Neuronal stem cell (in vitro differentiated cells): Measurements from ENCODE around the gene FBXO10.

Source experiments
- DNase-seq: peaks from one replicate; pipeline ENCODE4 v3.0.0-alpha.2; 2013; ENCODE audit warnings: low spot score
- H2AFZ ChIP-seq: one replicate; pipeline ENCODE4 v1.6.1; 2013; ENCODE audit warnings: mild to moderate bottlenecking, low read length, inconsistent platforms
- H2AK5ac ChIP-seq: 2 replicates; pipeline ENCODE4 v1.6.1; 2013; ENCODE audit warnings: low read depth, mild to moderate bottlenecking, inconsistent platforms, low read length, moderate library complexity, mixed read lengths
- H2BK120ac ChIP-seq: 2 replicates; pipeline ENCODE4 v1.6.1; 2013; ENCODE audit warnings: low read depth, mild to moderate bottlenecking, inconsistent platforms, low read length, moderate library complexity, mixed read lengths
- H2BK12ac ChIP-seq: one replicate; pipeline ENCODE4 v1.6.1; 2013; ENCODE audit warnings: low read length, inconsistent platforms
- H2BK15ac ChIP-seq: 2 replicates; pipeline ENCODE4 v1.6.1; 2013; ENCODE audit warnings: mild to moderate bottlenecking, low read length, inconsistent platforms, mixed read lengths
- H2BK5ac ChIP-seq: one replicate; pipeline ENCODE4 v1.6.1; 2013; ENCODE audit warnings: inconsistent platforms, mild to moderate bottlenecking, low read length, moderate library complexity
- H3K14ac ChIP-seq: one replicate; pipeline ENCODE4 v1.6.1; 2013; ENCODE audit warnings: low read length, inconsistent platforms
- H3K18ac ChIP-seq: 2 replicates; pipeline ENCODE4 v1.6.1; 2013; ENCODE audit warnings: low read length, inconsistent platforms
- H3K23ac ChIP-seq: 2 replicates; pipeline ENCODE4 v1.6.1; 2013; ENCODE audit warnings: low read depth, mild to moderate bottlenecking, mixed read lengths, low read length, inconsistent platforms; ENCODE audit not compliant: poor library complexity
- H3K27ac ChIP-seq: replicated peaks from 3 replicates; pipeline ENCODE4 v1.5.1; 2013; ENCODE audit warnings: low read length, inconsistent platforms
- H3K27me3 ChIP-seq, 3 experiments: 2 replicates each; pipeline ENCODE4 v1.6.1; 2013; ENCODE audit warnings: low read length in 3 of 3, mild to moderate bottlenecking in 2 of 3, inconsistent platforms in 1 of 3, low read depth in 1 of 3, mixed read lengths in 1 of 3, moderate library complexity in 1 of 3; ENCODE audit not compliant: control insufficient read depth in 3 of 3, insufficient read depth in 3 of 3
- H3K36me3 ChIP-seq, 2 donors: replicated peaks in 1 of 2; 2 replicates each; pipeline ENCODE4 v1.6.1; 2013; ENCODE audit warnings: low read length in 2 of 2; ENCODE audit not compliant: control insufficient read depth in 2 of 2, insufficient read depth in 2 of 2
- H3K4ac ChIP-seq: 2 replicates; pipeline ENCODE4 v1.6.1; 2013; ENCODE audit warnings: inconsistent platforms, mild to moderate bottlenecking, low read length, moderate library complexity
- H3K4me1 ChIP-seq, 2 donors: 1 replicate in 1 of 2; 2 replicates in 1 of 2; pipeline ENCODE4 v1.6.1; 2013; ENCODE audit warnings: low read length in 2 of 2, low read depth in 1 of 2; ENCODE audit not compliant: control insufficient read depth in 2 of 2, insufficient read depth in 1 of 2
- H3K4me2 ChIP-seq: one replicate; pipeline ENCODE4 v1.6.1; 2013; ENCODE audit warnings: mild to moderate bottlenecking, low read length, inconsistent platforms; ENCODE audit not compliant: insufficient read depth, poor library complexity, severe bottlenecking
- H3K4me3 ChIP-seq, 2 donors: 2 replicates each; pipeline ENCODE4 v1.5.1; 2013; ENCODE audit warnings: low read length in 2 of 2, mild to moderate bottlenecking in 2 of 2, inconsistent platforms in 1 of 2, moderate library complexity in 1 of 2
- H3K79me1 ChIP-seq: one replicate; pipeline ENCODE4 v1.6.1; 2013; ENCODE audit warnings: low read depth, mild to moderate bottlenecking, inconsistent platforms, low read length, moderate library complexity
- H3K9ac ChIP-seq: one replicate; pipeline ENCODE4 v1.6.1; 2013; ENCODE audit warnings: mild to moderate bottlenecking, low read depth, low read length, inconsistent platforms; ENCODE audit not compliant: poor library complexity
- H3K9me3 ChIP-seq, 2 donors: replicated peaks in 1 of 2; 2 replicates each; pipeline versions ENCODE3 to v1.6.1; 2013; ENCODE audit warnings: low read length in 2 of 2, mild to moderate bottlenecking in 2 of 2, inconsistent platforms in 1 of 2, low read depth in 1 of 2, mixed read lengths in 1 of 2, moderate library complexity in 1 of 2; ENCODE audit not compliant: control insufficient read depth in 2 of 2, insufficient read depth in 1 of 2
- H4K8ac ChIP-seq: one replicate; pipeline ENCODE4 v1.6.1; 2013; ENCODE audit warnings: low read depth, mild to moderate bottlenecking, inconsistent platforms, low read length, moderate library complexity
- H4K91ac ChIP-seq: one replicate; pipeline ENCODE4 v1.6.1; 2013; ENCODE audit warnings: low read length, low read depth, mild to moderate bottlenecking, inconsistent platforms; ENCODE audit not compliant: poor library complexity
- WGBS, 2 donors: extraction: QIAGEN DNeasy Blood & Tissue Kit; methylation state at CpG; one replicate each; pipeline ENCODE4 v1.1.7; 2013; ENCODE audit warnings: missing lambda C conversion rate in 2 of 2, mixed read lengths in 1 of 2; ENCODE audit not compliant: insufficient read length in 2 of 2, insufficient replicate concordance in 1 of 2; ENCODE audit errors: extremely low coverage in 2 of 2; 5-methylcytosine and 5-hydroxymethylcytosine counted together

The FBXO10 gene

GRCh38 chr9:37559125-37559524 lies 17.1 kb downstream of the FBXO10 start:
- Histone ChIP-seq H2BK15ac (no peak overlapping the region), H3K4ac (no peak overlapping the region), H3K14ac (no peak overlapping the region), H3K23ac (no peak overlapping the region), H3K18ac (no peak overlapping the region), H3K79me1 (no peaks in the 10 kb centered on the region), H2AFZ (no peak overlapping the region), H3K4me1 (no peaks in the 10 kb centered on the region), H3K27me3 (no peaks in the 10 kb centered on the region), H3K4me2 (no peak overlapping the region), H3K36me3 (peaks cover 4 to 13% of the 10 kb centered on the region in 2 donors), H4K91ac (no peak overlapping the region), H4K8ac (no peak overlapping the region), H3K9ac (no peak overlapping the region), H3K9me3 (peaks cover 3 to 7% of the 10 kb centered on the region in 2 donors), H2BK12ac (no peak overlapping the region), H2BK5ac (no peak overlapping the region), H3K4me3 (no peak overlapping the region), H2BK120ac (no peak overlapping the region), H2AK5ac (no peak overlapping the region), H3K27ac (no peak overlapping the region)
- no CpG with 5 or more reads among the region's 1 CpG for WGBS, 2 donors
- no peak for DNase-seq

DNA sequence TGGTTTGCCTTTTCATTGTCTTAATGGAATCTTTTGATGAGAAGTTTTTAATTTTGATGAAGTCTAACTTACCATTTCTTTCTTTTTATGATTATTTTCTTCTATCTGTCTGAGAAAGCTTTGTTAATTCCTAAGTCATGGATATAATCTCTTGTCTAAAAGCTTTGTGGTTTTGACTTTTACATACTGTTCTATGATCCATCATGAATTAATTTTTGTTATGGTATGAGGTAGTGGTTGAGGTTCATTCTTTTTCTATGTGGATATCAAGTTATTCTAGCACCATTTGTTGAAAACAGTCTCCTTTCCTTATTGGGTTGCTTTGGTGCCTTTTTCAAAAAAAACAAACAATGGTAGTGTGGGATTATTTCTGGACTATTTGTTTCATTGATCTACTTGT lies 20.4 kb downstream of the FBXO10 start:
- Histone ChIP-seq H2BK12ac (no peak overlapping the region), H3K4me1 (no peaks in the 10 kb centered on the region), H3K4me2 (no peak overlapping the region), H3K36me3 (peaks cover 2 to 9% of the 10 kb centered on the region in 2 donors), H3K4ac (no peak overlapping the region), H3K9ac (no peak overlapping the region), H4K8ac (no peak overlapping the region), H4K91ac (no peak overlapping the region), H3K18ac (no peak overlapping the region), H3K14ac (no peak overlapping the region), H3K27ac (no peak overlapping the region), H3K9me3 (no peaks in the 10 kb centered on the region), H2BK5ac (no peak overlapping the region), H2AFZ (no peak overlapping the region), H3K4me3 (no peak overlapping the region), H2BK15ac (no peak overlapping the region), H2BK120ac (no peak overlapping the region), H3K79me1 (peaks cover 3% of the 10 kb centered on the region), H3K23ac (no peak overlapping the region), H2AK5ac (no peak overlapping the region), H3K27me3 (no peaks in the 10 kb centered on the region)
- DNase-seq: no peak

DNA sequence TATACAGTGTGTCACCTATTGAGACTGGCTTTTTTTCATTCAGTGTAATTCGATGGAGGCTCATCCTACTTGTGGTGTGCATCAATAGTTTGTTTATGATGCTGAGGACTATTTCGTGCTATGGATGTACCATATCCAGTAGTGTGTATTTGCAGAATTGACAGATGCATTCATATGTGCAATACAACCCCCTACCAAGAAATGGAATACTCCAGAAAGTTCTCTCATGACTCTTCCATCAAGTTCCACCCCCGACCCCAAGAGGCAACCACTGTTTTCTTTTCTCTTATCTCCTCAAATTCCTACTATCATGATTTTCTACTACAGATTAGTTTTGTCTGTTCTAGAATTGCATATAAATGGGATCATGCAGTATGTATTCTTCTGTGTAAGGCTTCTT lies 21.9 kb downstream of the FBXO10 start:
- Histone ChIP-seq H3K79me1 (peaks cover 3% of the 10 kb centered on the region), H3K18ac (no peak overlapping the region), H2AFZ (no peak overlapping the region), H3K4ac (no peak overlapping the region), H3K4me1 (no peaks in the 10 kb centered on the region), H2BK12ac (no peak overlapping the region), H3K4me3 (no peak overlapping the region), H2AK5ac (no peak overlapping the region), H3K14ac (no peak overlapping the region), H3K36me3 (peaks cover 2 to 3% of the 10 kb centered on the region in 2 donors), H2BK5ac (no peak overlapping the region), H3K9me3 (no peaks in the 10 kb centered on the region), H3K23ac (no peak overlapping the region), H4K91ac (no peak overlapping the region), H2BK120ac (no peak overlapping the region), H3K27ac (no peak overlapping the region), H3K9ac (no peak overlapping the region), H3K4me2 (no peak overlapping the region), H2BK15ac (no peak overlapping the region), H3K27me3 (no peaks in the 10 kb centered on the region), H4K8ac (no peak overlapping the region)
- DNase-seq: no peak
- no CpG with 5 or more reads among the region's 3 CpGs for WGBS, 2 donors

GRCh38 chr9:37551888-37552287 lies 24.3 kb downstream of the FBXO10 start:
- DNase-seq: no peak
- H3K79me1 ChIP-seq: peaks cover 3% of the 10 kb centered on the region
- H2BK12ac ChIP-seq: no peak overlapping the region
- H3K27ac ChIP-seq: no peak overlapping the region
- no peak overlapping the region for H3K4ac ChIP-seq
- no peak overlapping the region for H2BK5ac ChIP-seq
- H3K23ac ChIP-seq: no peak overlapping the region
- H2BK15ac ChIP-seq: no peak overlapping the region
- no peaks in the 10 kb centered on the region for H3K4me1 ChIP-seq
- peaks cover 0 to 2% of the 10 kb centered on the region in 2 donors for H3K36me3 ChIP-seq
- H2AK5ac ChIP-seq: no peak overlapping the region
- H3K9me3 ChIP-seq: no peaks in the 10 kb centered on the region
- no peak overlapping the region for H3K9ac ChIP-seq
- H2AFZ ChIP-seq: no peak overlapping the region
- no peak overlapping the region for H3K18ac ChIP-seq
- no peak overlapping the region for H3K14ac ChIP-seq
- H4K8ac ChIP-seq: no peak overlapping the region
- H3K27me3 ChIP-seq: no peaks in the 10 kb centered on the region
- H2BK120ac ChIP-seq: no peak overlapping the region
- no peak overlapping the region for H4K91ac ChIP-seq
- no CpG with 5 or more reads among the region's 2 CpGs for WGBS, 2 donors
- no peak overlapping the region for H3K4me2 ChIP-seq
- no peak overlapping the region for H3K4me3 ChIP-seq
